Liver (tissue), 9 donors: ENCODE results near the gene GFOD2. TPM values are rescaled to one million over a fixed set of nuclear protein-coding genes. Genes with fewer than 3 reads are reported as not detected.

Experiments
- DNase-seq: peaks from one replicate; pipeline ENCODE4 v3.0.0-alpha.2; 2017; ENCODE audit warnings: low spot score
- H3K27ac ChIP-seq, 2 donors: one replicate each; pipeline ENCODE4 v1.7.0; 2013; ENCODE audit warnings: inconsistent platforms in 2 of 2, low read length in 2 of 2, control low read depth in 1 of 2, low read depth in 1 of 2, mild to moderate bottlenecking in 1 of 2
- H3K27me3 ChIP-seq, 4 donors: one replicate each; pipeline versions ENCODE4 v1.6.1 to v1.7.0; 2013; ENCODE audit warnings: low read length in 3 of 4, inconsistent platforms in 1 of 4, mild to moderate bottlenecking in 1 of 4, moderate library complexity in 1 of 4; ENCODE audit not compliant: control insufficient read depth in 4 of 4, insufficient read depth in 4 of 4
- H3K36me3 ChIP-seq, 4 donors: one replicate each; pipeline versions ENCODE4 v1.6.1 to v1.7.0; 2013; ENCODE audit warnings: low read length in 3 of 4, mild to moderate bottlenecking in 3 of 4, low read depth in 1 of 4, moderate library complexity in 1 of 4; ENCODE audit not compliant: control insufficient read depth in 4 of 4, insufficient read depth in 3 of 4
- H3K4me1 ChIP-seq, 4 donors: one replicate each; pipeline versions ENCODE4 v1.6.1 to v1.7.0; 2013; ENCODE audit warnings: low read length in 3 of 4, mild to moderate bottlenecking in 3 of 4, moderate library complexity in 1 of 4; ENCODE audit not compliant: control insufficient read depth in 4 of 4, insufficient read depth in 4 of 4
- H3K4me3 ChIP-seq, 3 donors: one replicate each; pipeline versions ENCODE4 v1.6.1 to v1.7.0; 2013; ENCODE audit warnings: low read length in 3 of 3, control low read depth in 1 of 3, low read depth in 1 of 3, mild to moderate bottlenecking in 1 of 3
- H3K9ac ChIP-seq, 2 donors: one replicate each; pipeline ENCODE4 v1.7.0; 2013; ENCODE audit warnings: low read length in 2 of 2, mild to moderate bottlenecking in 2 of 2, moderate library complexity in 2 of 2, control low read depth in 1 of 2, low read depth in 1 of 2
- H3K9me3 ChIP-seq, 4 donors: one replicate each; pipeline versions ENCODE4 v1.6.1 to v1.7.0; 2013; ENCODE audit warnings: low read length in 3 of 4; ENCODE audit not compliant: control insufficient read depth in 4 of 4
- CTCF ChIP-seq: fragments of 150-350 bp; IDR thresholded peaks from 2 replicates; pipeline ENCODE4 v1.5.1; 2017; ENCODE audit warnings: improper control_type of control experiment, low read depth, low read length; ENCODE audit not compliant: missing input control
- EGR1 ChIP-seq, 2 donors: IDR thresholded peaks; 2 replicates each; pipeline ENCODE4 v1.6.1; 2016 to 2018; ENCODE audit warnings: antibody characterized with exemption in 2 of 2, low read depth in 2 of 2
- FOXA1 ChIP-seq: IDR thresholded peaks from 2 replicates; pipeline ENCODE4 v1.6.1; 2016; ENCODE audit warnings: antibody characterized with exemption
- GABPA ChIP-seq, 2 donors: IDR thresholded peaks in 1 of 2; conservative IDR thresholded peaks in 1 of 2; 2 replicates each; pipeline ENCODE4 v1.6.1; 2016; ENCODE audit warnings: antibody characterized with exemption in 2 of 2, mild to moderate bottlenecking in 1 of 2, moderate library complexity in 1 of 2
- HNF4A ChIP-seq, 2 donors: conservative IDR thresholded peaks; 2 replicates each; pipeline ENCODE4 v1.6.1; 2016; ENCODE audit warnings: antibody characterized with exemption in 2 of 2, mild to moderate bottlenecking in 2 of 2
- MAX ChIP-seq: IDR thresholded peaks from 2 replicates; pipeline ENCODE4 v1.6.1; 2016; ENCODE audit warnings: antibody characterized with exemption
- RAD21 ChIP-seq, 2 donors: IDR thresholded peaks; 2 replicates each; pipeline ENCODE4 v1.6.1; 2016; ENCODE audit warnings: antibody characterized with exemption in 2 of 2, mild to moderate bottlenecking in 2 of 2
- RXRA ChIP-seq, 2 donors: IDR thresholded peaks; 2 replicates each; pipeline ENCODE4 v1.6.1; 2017 to 2018; ENCODE audit warnings: antibody characterized with exemption in 2 of 2, mild to moderate bottlenecking in 1 of 2
- SP1 ChIP-seq: IDR thresholded peaks from 2 replicates; pipeline ENCODE4 v1.6.1; 2018; ENCODE audit warnings: antibody characterized with exemption, mild to moderate bottlenecking
- YY1 ChIP-seq: IDR thresholded peaks from 2 replicates; pipeline ENCODE4 v1.6.1; 2016; ENCODE audit warnings: antibody characterized with exemption, mild to moderate bottlenecking
- ZBTB33 ChIP-seq: IDR thresholded peaks from 2 replicates; pipeline ENCODE4 v1.6.1; 2016; ENCODE audit warnings: antibody characterized with exemption
- WGBS: extraction: QIAGEN DNeasy Blood & Tissue Kit; methylation state at CpG from one replicate; pipeline ENCODE4 v1.1.7; 2013; 5-methylcytosine and 5-hydroxymethylcytosine counted together
- polyA plus RNA-seq, 2 donors: library from polyadenylated mRNA; stranded (reverse) in 1 of 2; unstranded in 1 of 2; fragments of 200-250 nt in 1 of 2; fragments of >200 nt in 1 of 2; fragmentation: Nextera tagmentation in 1 of 2; extraction: Ambion mirVana in 1 of 2; gene quantifications; one replicate each; pipeline versions ENCODE4 v1.2.1 to v1.2.3, GENCODE V29; 2013 to 2015
- total RNA-seq, 2 donors: library from RNA; depleted of rRNA; stranded (reverse); fragments of >200 nt; gene quantifications; one replicate each; pipeline ENCODE4 v1.2.3, GENCODE V29; 2014
- TF ChIP-seq, protein P1 (sequence below): IDR thresholded peaks from 2 replicates; pipeline ENCODE4 v1.6.1; 2016; ENCODE audit warnings: antibody characterized with exemption, mild to moderate bottlenecking
- donor health status: healthy.
- donor health status: healthy.
- donor health status: healthy.
- donor health status: healthy.
- donor health status: healthy.

Gene GFOD2
- total and polyA plus RNA-seq, 4 donors: 12.7 to 48.8 (median 28.9) TPM

GRCh38 chr16:67641779-67642708 lies 77.1 kb downstream of the GFOD2 start:
- Histone ChIP-seq H3K27me3 (no peaks in the 10 kb centered on the region), H3K27ac (peak overlapping the region in 1 of 2 donors; percentile 48), H3K36me3 (peaks cover 6 to 21% (median 14%) of the 10 kb centered on the region in 4 donors), H3K4me1 (peaks cover 3 to 19% (median 12%) of the 10 kb centered on the region in 4 donors), H3K9me3 (no peaks in the 10 kb centered on the region), H3K9ac (no peak overlapping the region), H3K4me3 (no peak overlapping the region)
- TF ChIP-seq GABPA (IDR thresholded peaks at IDR 0.05 in 1 of 2, conservative IDR thresholded peaks at IDR 0.05 in 1 of 2) (no peak), HNF4A (conservative IDR thresholded peaks at IDR 0.05) (peak; percentile 51 to 53), RXRA (IDR thresholded peaks at IDR 0.05) (peak; percentile 34 to 62), YY1 (peak; percentile 43), CTCF (no peak), RAD21 (IDR thresholded peaks at IDR 0.05) (peak; percentile 11 to 47), SP1 (peak; percentile 53)
- 47% methylated on average over 10 of the region's 10 CpGs for WGBS
- DNase-seq: no peak

- Histone ChIP-seq H3K27me3 (no peaks in the 10 kb centered on the region), H3K27ac (no peak overlapping the region), H3K4me1 (peaks cover 0 to 18% (median 11%) of the 10 kb centered on the region in 4 donors), H3K36me3 (peaks cover 12 to 45% (median 25%) of the 10 kb centered on the region in 4 donors), H3K9ac (no peak overlapping the region), H3K9me3 (no peaks in the 10 kb centered on the region), H3K4me3 (no peak overlapping the region)
- DNase-seq: no peak
- TF ChIP-seq SP1 (no peak), EGR1 (IDR thresholded peaks at IDR 0.05; ENCODE audit: low read depth in 2 of 2) (no peak), YY1 (no peak), RAD21 (IDR thresholded peaks at IDR 0.05) (no peak), FOXA1 (no peak), GABPA (IDR thresholded peaks at IDR 0.05 in 1 of 2, conservative IDR thresholded peaks at IDR 0.05 in 1 of 2) (no peak), MAX (no peak), ZBTB33 (no peak), RXRA (IDR thresholded peaks at IDR 0.05) (no peak)
- TF ChIP-seq, protein P1, sequence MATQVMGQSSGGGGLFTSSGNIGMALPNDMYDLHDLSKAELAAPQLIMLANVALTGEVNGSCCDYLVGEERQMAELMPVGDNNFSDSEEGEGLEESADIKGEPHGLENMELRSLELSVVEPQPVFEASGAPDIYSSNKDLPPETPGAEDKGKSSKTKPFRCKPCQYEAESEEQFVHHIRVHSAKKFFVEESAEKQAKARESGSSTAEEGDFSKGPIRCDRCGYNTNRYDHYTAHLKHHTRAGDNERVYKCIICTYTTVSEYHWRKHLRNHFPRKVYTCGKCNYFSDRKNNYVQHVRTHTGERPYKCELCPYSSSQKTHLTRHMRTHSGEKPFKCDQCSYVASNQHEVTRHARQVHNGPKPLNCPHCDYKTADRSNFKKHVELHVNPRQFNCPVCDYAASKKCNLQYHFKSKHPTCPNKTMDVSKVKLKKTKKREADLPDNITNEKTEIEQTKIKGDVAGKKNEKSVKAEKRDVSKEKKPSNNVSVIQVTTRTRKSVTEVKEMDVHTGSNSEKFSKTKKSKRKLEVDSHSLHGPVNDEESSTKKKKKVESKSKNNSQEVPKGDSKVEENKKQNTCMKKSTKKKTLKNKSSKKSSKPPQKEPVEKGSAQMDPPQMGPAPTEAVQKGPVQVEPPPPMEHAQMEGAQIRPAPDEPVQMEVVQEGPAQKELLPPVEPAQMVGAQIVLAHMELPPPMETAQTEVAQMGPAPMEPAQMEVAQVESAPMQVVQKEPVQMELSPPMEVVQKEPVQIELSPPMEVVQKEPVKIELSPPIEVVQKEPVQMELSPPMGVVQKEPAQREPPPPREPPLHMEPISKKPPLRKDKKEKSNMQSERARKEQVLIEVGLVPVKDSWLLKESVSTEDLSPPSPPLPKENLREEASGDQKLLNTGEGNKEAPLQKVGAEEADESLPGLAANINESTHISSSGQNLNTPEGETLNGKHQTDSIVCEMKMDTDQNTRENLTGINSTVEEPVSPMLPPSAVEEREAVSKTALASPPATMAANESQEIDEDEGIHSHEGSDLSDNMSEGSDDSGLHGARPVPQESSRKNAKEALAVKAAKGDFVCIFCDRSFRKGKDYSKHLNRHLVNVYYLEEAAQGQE: no peak
- 96% methylated on average over 12 of the region's 12 CpGs for WGBS
These were observed 81.5 kb downstream of the GFOD2 start for GRCh38 chr16:67637625-67638024.
